ENCODE measurements around the gene RXRA. TPM values are rescaled to one million over a fixed set of nuclear protein-coding genes. Genes with fewer than 3 reads are reported as not detected.

Gene RXRA
- polyA plus RNA-seq, 1 experiment, result 5.3 TPM

DNA sequence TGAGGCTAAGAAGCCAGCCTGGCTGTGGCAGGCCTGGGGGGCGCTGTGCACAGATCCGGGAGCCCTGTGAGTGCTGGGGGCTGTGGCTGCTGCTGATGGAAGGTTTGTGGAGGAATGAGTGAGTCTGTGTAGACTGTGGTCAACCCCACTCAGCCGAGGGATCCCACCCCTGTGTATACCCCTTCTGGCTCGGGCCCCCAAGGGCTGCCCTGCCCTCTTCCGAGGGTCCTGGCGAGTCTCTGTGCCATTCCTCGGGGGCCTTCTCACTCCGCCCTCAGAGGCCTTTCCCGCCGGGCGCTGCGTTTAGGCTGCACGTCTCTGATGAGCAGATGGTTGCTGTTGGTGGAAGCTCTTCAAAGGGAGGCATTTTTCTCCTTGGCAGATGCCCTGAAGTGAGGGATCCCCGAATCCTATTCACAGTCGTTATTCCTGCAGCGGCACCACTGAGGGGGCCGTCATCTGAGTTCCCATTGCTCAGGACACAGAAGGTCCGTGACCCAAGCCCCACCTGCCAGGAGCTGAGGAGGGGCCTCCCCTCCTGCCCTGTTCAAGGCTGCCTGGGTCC lies 94.1 kb downstream of the RXRA start:
- H3K9me3 ChIP-seq (ENCODE audit: control insufficient read depth, insufficient read depth, low read length), result no peaks in the 10 kb centered on the region; the same call in 1 of the 2 replicates
- no peaks in the 10 kb centered on the region for H3K27me3 ChIP-seq (ENCODE audit: control insufficient read depth, insufficient read depth, low read length)
- TF ChIP-seq, protein P1, sequence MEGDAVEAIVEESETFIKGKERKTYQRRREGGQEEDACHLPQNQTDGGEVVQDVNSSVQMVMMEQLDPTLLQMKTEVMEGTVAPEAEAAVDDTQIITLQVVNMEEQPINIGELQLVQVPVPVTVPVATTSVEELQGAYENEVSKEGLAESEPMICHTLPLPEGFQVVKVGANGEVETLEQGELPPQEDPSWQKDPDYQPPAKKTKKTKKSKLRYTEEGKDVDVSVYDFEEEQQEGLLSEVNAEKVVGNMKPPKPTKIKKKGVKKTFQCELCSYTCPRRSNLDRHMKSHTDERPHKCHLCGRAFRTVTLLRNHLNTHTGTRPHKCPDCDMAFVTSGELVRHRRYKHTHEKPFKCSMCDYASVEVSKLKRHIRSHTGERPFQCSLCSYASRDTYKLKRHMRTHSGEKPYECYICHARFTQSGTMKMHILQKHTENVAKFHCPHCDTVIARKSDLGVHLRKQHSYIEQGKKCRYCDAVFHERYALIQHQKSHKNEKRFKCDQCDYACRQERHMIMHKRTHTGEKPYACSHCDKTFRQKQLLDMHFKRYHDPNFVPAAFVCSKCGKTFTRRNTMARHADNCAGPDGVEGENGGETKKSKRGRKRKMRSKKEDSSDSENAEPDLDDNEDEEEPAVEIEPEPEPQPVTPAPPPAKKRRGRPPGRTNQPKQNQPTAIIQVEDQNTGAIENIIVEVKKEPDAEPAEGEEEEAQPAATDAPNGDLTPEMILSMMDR (IDR thresholded peaks at IDR 0.05; ENCODE audit: low read depth, low read length), result no peak
- CTCF ChIA-PET, result no interaction called here
- POLR2A ChIA-PET, result no interaction called here
- H3K27ac ChIP-seq (ENCODE audit: low read depth, low read length), result no peak overlapping the region
- DNase-seq (ENCODE audit: low read depth, low spot score), result no peak
- H3K4me3 ChIP-seq (ENCODE audit: low read depth, low read length), result no peak overlapping the region

DNA sequence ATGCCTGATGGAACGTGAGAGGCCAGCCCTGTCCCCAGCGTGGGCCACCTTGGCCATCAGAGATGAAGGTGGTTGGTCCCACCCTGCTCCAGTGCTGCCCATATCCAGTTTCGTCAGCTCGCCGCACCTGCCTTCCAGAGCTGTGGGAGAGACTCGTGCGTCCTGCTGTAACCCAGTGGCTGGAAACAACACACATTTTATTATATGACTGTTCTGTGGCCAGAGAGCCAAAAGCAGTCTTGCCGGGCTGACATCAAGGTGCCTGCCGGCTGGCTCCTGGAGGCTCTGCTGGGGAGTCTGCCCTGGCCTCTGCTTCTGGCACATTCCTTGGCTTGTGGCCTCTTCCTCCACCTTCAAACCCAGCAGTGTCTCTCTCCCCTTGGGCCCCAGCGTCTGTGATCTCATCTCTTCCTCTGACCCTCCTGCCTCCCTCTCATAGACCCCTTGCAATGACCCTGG lies 94.7 kb downstream of the RXRA start:
- CTCF ChIA-PET, result no interaction called here
- POLR2A ChIA-PET, result no interaction called here
- Histone ChIP-seq H3K4me3 (ENCODE audit: low read depth, low read length) (no peak overlapping the region), H3K9me3 (ENCODE audit: control insufficient read depth, insufficient read depth, low read length) (no peaks in the 10 kb centered on the region; the same call in 1 of the 2 replicates), H3K27ac (ENCODE audit: low read depth, low read length) (no peak overlapping the region), H3K27me3 (ENCODE audit: control insufficient read depth, insufficient read depth, low read length) (no peaks in the 10 kb centered on the region)
- TF ChIP-seq, protein P1 (IDR thresholded peaks at IDR 0.05; ENCODE audit: low read depth, low read length), result no peak
- DNase-seq (ENCODE audit: low read depth, low spot score), result no peak

DNA sequence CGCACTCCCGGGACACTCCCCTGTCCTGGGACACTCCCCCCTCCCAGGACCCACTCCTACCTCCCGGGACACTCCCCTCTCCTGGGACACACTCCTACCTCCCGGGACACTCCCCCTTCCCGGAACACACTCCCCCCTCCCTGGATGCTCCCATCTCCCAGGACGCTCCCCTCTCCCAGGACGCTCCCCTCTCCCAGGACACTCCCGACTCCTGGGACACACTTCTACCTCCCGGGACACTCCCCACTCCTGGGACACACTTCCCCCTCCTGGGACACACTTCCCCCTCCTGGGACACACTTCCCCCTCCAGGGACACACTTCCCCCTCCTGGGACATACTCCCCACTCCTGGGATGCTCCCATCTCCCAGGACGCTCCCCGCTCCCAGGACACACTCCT lies 95.6 kb downstream of the RXRA start:
- ChIA-PET POLR2A (no interaction called here), CTCF (no interaction called here)
- TF ChIP-seq, protein P1 (IDR thresholded peaks at IDR 0.05; ENCODE audit: low read depth, low read length), result no peak
- H3K9me3 ChIP-seq (ENCODE audit: control insufficient read depth, insufficient read depth, low read length), result no peaks in the 10 kb centered on the region; the same call in 1 of the 2 replicates
- H3K4me3 ChIP-seq (ENCODE audit: low read depth, low read length), result no peak overlapping the region
- no peak for DNase-seq (ENCODE audit: low read depth, low spot score)
- H3K27ac ChIP-seq (ENCODE audit: low read depth, low read length), result no peak overlapping the region
- H3K27me3 ChIP-seq (ENCODE audit: control insufficient read depth, insufficient read depth, low read length), result no peaks in the 10 kb centered on the region

DNA sequence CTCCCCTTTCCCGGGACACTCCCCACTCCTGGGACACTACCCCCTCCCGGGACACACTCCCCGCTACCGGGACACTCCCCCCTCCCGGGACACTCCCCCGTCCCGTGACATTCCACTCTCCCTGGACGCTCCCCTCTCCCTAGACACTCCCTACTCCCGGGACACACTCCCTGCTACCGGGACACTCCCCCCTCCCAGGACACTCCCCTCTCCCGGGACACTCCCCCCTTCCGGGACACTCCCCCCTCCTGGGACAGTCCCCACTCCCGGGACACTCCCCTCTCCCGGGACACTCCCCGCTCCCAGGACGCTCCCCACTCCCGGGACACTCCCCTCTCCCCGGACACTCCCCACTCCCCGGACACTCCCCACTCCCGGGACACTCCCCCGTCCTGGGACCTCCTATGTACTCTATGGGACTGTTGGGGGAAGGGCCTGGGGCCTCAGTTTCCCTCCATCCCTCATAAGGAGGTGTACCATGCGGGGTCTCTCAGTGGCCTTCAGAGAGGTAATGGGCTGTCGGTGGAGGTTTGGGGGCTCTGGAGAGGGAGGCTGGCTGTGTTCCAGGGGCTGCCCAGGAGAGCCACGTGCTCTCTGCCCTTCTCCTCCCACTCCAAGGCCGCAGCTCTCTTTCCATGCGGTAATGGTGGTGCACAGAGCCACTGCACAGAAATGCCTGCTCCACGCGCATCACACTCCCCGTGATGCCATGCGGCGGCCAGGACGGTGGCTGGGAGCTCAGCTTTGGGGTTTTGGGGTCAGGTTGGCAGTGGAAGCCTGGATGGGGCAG lies 96.2 kb downstream of the RXRA start:
- Histone ChIP-seq H3K27me3 (ENCODE audit: control insufficient read depth, insufficient read depth, low read length) (no peaks in the 10 kb centered on the region), H3K27ac (ENCODE audit: low read depth, low read length) (no peak overlapping the region), H3K9me3 (ENCODE audit: control insufficient read depth, insufficient read depth, low read length) (no peaks in the 10 kb centered on the region; the same call in 1 of the 2 replicates), H3K4me3 (ENCODE audit: low read depth, low read length) (no peak overlapping the region)
- CTCF ChIA-PET, result interaction anchor here (1.1 kb wide), 1 partner anchor 251 kb away, joined by 3 read pairs; no protein-coding TSS in a partner anchor
- POLR2A ChIA-PET, result no interaction called here
- DNase-seq (ENCODE audit: low read depth, low spot score), result no peak
- TF ChIP-seq, protein P1 (IDR thresholded peaks at IDR 0.05; ENCODE audit: low read depth, low read length), result no peak

DNA sequence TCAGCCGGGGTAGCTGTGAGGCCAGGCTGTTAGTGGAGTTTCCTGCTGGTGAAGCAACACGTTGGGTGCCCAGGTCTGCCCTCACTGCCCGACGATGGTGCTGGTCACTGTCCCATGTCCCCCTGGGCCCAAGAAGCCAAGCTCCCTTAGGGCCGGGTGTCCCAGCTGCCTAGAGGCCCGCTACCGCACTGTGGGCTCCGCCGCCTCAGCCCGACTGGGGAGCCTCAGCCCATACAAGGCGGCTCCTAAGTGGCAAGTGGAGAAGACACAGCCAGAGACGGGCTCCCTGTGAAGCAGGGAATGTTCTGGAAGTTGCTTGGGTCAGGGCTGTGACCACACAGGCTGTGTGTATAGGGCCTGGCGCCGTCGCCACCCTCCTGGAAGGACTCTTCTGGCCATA lies 96.9 kb downstream of the RXRA start:
- TF ChIP-seq, protein P1 (IDR thresholded peaks at IDR 0.05; ENCODE audit: low read depth, low read length), result no peak
- H3K27me3 ChIP-seq (ENCODE audit: control insufficient read depth, insufficient read depth, low read length), result no peaks in the 10 kb centered on the region
- no peak overlapping the region for H3K4me3 ChIP-seq (ENCODE audit: low read depth, low read length)
- ChIA-PET POLR2A (no interaction called here), CTCF (interaction anchor here (1.1 kb wide), 1 partner anchor 252 kb away, joined by 3 read pairs; no protein-coding TSS in a partner anchor)
- H3K27ac ChIP-seq (ENCODE audit: low read depth, low read length), result no peak overlapping the region
- DNase-seq (ENCODE audit: low read depth, low spot score), result no peak
- no peaks in the 10 kb centered on the region; the same call in 1 of the 2 replicates for H3K9me3 ChIP-seq (ENCODE audit: control insufficient read depth, insufficient read depth, low read length)
